ENCODE results near the gene PSD4.

The PSD4 gene

DNA sequence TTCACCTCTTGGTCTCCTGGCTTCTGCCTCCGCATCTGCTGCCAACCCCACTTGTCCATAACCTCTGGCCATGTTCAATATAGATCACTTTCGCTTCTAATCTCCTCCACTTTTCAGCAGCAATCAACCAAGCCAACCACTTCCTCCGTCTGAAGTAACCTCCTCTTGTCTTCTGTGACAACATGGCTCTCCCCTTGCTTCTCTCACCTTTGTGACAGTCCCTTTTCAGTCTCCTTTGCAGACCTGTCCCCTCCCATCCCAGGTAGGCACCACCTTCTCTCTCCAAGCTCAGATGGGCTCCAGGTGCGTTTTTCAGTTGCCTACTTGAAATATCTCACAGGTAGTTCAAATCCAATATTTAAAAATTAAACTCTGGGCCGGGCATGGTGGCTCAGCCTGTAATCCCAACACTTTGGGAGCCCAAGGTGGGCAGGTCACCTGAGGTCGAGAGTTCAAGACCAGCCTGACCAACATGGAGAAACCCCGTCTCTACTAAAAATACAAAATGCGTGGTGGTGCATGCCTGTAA is 4.7 kb upstream of the PSD4 start:
- no peak for DNase-seq

DNA sequence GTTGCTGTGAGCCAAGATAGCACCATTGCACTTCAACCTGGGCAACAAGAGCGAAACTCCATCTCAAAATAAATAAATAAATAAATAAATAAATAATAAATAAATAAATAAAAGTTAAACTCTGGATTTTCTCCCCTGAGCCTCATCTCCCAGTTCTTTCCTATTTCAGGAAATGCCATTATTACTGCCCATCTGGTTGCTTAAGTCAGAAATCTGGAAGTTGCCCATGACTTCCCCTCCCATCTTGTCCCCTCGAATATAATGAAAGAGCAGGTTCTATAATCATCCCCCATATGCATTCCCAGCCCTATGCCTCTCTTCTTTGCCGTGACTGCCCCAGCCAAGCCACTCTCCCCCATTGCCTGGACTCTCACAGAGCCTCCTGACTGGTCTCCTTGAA is 4.2 kb upstream of the PSD4 start:
- no peak for DNase-seq

DNA sequence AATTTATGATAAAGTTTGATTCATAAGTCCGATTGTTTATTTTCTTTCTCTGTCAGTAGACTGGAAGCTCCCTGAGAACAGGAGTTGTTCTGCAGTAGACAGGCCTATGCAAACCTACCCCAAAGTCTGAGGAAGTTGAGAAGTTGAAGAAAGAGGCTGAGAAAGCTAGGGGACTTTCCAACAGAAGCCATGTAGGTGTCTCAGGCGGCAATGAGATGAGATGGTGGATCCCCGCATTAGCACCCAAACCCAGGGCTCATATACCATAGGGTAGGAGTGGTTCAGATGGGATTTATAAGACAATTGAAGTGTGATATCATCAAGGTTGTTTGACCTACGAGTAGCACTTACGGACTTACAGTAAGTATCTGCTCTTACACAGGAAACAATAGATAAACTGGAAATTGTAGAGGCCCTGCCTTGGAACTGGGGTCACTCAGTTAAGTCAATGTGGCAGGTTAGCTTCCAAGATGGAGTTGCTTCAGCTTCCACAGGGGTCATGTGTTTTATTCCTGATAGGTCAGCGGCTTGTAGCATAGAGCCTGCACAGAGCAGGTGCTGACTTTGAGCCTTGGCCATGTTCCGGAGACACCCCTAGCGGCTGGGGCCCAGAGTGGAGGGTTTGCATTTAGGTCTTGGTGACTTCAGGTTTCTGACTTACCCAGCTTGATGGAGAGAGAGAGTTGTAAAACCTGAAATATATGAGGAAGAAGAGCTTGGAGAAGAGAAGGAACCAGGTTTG is 2.3 kb upstream of the PSD4 start:
- DNase-seq: no peak

DNA sequence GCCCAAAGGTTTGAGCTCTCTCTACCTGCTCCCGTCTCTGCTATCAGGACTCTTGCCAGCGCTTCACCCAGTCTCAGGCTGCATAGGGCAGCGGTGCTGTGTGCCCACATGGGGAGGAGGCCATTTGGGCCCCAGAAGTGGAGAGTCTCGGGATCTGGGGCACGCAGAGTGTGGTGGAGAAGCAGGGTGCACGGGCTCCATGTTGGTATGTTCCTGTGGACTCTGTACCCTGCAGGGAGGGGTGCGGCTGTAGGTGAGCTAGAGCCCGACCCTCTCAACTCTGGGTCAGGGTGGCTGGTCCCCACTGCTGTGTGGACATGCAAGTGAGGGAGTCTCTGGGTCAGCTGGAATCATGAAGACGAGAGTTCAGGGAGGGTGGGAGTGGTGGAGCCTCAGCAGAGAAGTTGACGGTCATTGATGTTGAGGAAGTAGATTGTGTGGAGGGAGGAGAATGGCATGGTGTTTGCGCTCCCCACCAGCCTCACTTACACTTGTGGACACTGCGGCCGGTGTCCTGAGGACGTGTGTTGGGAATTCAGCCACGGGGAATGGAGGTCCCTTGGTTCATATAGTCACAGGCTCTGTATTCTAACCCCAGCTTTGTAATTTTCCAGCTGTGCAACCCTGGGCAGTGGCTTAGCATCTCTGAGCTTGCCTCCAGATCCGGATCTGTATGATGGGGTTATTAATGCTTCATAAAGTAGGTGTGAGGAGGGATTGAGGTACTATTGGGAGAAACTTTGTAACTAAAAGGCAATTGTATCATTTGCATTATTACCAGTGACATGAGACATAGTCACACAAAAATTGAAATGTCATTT is 840 bp upstream of the PSD4 start:
- no peak for DNase-seq

DNA sequence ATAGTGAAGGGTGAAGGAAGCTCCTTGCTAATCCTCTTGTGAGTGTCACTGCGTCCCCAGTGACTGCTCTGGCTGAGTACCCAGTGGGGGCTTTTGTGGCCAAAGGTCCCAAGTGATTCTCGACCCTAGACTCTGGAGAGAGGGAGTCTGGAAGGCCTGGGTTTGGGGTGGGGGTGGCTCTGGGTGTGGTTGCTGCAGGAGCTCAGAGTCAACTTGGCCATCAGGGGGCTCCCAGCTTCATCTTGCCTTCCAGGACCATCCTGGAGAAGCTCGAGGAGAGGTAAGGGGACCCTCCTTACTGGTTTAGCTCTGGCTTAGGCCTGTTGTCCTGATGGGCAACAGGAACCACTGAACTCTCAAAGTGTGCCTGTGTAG is 592 bp downstream of the PSD4 start:
- no peak for DNase-seq

DNA sequence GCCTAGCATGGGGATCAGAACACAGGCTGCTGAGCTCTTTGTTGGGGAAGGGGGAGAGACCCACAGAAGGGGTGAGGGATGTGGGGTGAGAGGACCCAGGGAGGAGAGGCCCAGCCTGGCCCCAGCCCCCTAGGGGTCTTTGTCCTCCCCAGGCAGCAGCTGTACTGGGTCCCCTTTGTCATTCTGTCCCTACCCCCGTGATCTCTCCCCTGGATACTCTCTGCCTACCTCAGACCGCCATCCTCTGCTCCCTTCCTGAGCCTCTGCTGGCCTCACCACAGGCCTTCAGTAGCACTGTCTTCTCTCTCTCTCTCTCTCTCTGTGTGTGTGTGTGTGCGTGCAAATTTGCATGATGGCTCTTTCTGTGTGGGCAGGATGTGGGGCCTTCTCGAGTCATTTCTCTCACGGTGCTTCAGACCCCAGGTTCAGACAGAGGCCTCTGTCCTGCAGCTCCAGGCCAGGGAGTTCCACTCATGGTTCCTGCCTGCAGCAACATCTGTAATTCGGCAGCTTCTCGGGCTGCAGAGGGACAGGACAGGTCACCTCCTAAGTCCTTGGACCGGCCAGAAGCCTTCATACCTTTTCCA is 1.4 kb downstream of the PSD4 start:
- peak; percentile 45 for DNase-seq

DNA sequence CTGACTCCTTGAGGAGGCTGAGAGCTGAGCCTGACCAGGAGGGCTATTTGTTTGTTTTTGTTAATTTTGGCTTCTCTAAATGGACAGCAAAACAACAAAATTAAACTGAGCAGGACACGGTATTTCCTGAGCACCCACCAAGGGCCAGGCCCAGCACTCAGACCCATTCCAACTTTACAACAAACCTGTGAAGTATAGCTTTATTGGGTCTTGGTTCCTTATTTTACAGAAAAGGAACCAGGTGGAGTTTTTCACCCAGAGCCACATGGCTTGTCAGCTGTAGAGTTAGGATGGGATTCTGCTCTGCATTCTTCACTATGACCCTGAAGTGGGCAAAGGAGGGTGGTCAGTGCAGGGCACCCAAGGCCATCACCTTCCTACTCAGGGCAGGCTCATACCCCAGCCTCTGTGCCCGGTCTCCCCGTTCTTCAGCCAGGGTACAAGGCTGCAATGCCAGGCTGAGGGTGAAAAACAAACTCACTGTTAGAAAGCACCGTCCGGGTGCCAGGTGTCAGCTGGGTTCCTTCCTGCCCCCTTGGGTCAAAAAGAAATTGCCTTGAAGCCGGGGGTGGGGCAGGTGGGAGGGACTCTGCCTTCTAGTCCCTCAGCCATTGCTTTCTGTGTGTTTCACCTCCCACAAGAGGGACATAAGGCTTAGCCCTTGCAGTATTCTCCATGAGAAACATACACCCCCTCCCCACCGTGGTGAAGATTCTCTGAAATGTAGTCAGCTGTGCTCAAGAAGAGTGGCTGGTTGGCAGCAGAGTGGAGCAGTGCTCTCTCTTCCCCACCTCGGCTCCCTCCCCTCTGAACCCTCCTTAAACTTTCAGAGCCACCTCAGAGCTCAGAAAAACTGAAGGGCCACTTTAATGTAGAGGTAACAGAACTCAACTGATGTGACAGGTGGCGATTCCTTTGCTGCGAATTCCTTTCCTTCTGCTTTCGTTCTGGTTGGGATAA is 2.2 kb downstream of the PSD4 start:
- no peak for DNase-seq

DNA sequence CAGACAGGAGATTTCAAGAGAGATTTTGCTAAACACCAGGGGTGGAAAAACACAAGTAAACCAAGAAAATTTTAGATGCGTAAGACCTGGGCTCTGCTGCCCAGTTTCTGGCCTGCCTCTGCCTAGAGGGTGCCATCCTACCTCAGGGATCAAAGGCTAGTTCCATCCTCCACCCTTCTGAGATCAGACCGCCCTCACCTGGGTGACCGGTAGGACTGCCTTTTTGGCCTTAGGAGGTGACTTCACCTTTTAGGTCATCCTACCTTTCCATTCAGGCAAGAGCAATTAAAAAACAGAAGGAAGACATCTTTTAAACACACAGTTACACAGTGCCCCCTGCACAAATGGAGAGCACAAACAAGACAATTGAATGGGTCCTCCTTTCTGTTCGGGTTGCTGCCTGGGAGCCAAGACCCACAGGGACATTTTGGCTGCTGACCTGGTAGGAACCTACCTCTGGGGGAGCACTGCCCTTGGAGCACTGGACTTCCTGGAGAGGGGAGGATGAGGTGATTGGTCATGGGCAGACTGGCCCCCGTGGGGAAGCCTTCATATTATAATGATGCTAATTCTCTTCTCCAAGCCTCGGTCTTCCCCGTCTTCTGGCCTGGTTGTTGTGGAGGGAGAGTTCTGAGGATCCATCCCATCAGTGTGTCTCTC is 3.1 kb downstream of the PSD4 start:
- no peak for DNase-seq

DNA sequence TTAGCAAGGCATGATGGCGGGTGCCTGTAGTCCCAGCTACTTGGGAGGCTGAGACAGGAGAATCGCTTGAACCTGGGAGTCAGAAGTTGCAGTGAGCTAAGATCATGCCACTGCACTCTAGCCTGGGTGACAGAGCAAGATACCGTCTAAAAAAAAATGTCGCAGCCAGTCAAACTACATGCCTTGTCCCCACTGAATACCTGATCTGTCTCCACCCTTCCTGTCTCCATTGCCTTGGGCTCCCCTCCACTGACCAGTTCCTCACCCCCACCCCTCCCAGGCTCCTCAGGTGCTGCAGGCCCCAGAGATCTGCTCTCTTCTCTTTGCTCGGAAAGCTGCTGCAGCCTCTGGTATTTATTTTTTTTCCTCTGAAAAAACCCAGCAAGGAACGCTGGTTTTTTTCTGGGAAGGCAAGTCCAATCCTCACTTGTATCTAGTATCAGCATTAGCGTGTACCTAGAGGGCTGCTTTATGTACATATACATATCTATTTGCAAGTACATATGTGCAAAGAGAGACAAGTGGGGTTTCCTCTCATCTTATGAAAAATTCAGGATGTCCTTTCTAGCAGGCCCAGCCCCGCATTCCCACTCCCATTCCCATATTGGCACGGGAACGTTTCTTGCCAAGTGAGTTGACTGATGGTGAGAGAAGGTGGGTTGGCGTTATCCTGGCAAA is 4.4 kb downstream of the PSD4 start:
- no peak for DNase-seq

DNA sequence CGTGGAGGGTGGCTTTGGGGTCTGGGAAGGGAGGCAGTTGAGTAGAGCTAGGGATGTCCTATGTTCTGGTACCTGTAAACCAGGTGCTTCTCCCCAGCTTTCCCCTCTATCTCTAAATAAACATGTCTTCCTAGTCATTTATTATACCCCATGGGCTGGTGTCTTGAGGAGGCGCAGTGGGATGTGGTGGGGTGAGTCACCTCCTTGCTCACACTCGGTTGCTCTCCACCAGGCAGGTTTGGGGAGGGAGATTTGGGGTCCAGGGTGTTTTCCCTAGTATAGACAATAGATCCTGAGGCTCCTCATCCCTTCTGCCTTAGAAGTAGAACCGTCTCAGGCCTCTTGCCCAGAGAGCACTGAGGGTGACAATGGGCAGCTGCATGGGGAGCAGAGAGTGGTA is 5.1 kb downstream of the PSD4 start:
- DNase-seq: no peak

DNA sequence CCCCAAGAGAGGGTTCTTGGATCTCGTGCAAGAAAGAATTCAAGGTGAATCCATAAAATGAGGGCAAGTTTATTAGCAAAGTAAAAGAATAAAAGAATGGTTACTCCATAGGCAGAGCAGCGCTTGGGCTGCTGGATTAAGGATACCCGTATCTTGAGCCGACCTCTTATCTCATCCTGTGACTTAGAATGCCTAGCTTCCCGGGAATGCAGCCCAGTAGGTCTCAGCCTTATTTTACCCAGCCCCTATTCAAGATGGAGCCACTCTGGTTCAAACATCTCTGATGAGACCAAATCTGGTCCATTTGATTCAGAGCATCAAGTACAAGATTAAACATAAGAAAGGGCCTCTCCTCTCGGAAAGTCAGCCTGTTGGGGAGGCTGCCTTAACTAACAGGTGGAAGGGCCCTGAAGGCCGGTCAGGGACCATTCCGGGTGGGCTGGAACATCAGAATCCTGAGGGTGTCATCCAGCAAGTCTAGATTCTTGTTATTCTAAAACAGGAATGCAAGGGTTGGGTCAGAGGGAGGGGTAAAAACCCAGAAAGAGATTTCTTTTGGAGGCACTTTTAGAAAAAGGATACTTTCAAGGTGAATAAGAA is 5.8 kb downstream of the PSD4 start:
- DNase-seq: no peak

DNA sequence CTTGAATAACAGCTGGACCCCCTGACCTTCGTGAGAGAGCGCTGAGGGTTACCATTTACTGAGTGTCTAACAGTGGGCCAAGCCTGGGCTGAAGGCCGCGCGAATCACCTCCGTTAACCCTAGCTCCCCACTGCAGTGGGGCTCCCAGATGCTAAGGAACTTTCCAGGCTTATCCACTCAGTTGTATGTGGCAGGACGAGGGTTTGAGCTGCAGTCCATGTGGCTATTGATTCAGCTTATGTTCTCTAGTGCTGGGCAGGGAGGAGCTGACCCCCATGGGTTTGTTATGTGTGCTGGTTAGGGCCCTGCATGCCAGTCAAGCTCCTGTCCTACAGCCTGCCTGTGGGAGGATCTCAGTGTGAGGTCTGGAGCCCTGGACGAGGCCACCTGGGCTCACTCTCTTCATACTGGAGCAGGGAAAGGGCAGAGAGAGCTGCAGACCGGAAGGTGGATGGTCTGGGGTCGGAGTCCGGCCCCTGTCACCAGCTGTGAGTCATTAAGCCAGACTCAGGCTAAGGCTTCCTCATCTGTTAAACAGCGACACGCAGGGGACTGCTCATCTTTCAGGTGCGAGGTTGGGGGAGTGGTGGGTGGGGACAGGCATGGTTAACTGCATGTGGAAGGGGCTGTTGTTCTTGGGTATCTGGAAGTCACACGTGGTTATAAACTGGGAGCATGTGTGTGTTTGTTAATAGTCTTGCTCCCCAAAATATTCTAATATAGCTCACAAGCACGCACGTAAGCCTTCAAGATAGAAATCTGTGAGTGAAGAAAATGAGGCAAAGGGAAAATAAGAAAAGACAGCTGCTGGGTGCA is 6.6 kb downstream of the PSD4 start:
- DNase-seq: no peak

DNA sequence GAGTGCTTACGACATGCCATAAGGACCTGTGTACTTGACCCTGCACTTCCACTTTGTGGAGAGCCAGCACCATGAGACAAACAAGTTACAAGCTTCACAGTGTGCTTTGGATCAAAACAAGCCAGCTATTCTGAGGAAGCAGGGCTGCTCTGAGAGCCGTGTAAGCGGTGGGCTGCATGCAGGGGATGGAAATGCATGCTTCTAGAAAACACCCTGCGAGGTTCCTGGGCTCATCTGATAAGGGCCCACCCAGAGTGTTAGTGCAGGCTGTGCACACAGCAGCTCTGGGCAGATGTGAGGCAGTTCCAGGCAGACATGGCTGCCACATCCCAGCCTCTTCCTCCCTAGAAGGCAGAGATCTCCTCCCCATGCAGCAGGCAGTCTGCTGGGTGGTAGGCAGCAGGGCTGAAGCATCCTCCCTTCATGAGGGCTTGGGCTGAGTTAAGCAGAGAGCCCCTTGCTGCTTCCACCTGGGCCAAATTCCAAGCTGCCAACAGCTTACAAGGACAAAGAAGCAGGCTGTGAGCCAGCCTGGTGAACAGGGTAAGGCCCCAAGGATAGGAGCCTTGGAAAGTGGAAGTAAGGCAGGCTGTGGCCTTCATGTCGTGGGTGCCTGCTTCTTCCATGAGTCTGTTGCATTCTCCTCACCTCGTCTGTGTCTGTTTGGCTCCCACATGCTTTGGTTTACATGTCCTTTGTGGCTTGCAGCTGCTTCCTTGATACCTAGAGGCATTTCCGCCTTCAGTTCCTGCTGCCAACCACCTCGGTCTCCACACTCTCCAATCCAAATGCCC is 7.7 kb downstream of the PSD4 start:
- no peak for DNase-seq

DNA sequence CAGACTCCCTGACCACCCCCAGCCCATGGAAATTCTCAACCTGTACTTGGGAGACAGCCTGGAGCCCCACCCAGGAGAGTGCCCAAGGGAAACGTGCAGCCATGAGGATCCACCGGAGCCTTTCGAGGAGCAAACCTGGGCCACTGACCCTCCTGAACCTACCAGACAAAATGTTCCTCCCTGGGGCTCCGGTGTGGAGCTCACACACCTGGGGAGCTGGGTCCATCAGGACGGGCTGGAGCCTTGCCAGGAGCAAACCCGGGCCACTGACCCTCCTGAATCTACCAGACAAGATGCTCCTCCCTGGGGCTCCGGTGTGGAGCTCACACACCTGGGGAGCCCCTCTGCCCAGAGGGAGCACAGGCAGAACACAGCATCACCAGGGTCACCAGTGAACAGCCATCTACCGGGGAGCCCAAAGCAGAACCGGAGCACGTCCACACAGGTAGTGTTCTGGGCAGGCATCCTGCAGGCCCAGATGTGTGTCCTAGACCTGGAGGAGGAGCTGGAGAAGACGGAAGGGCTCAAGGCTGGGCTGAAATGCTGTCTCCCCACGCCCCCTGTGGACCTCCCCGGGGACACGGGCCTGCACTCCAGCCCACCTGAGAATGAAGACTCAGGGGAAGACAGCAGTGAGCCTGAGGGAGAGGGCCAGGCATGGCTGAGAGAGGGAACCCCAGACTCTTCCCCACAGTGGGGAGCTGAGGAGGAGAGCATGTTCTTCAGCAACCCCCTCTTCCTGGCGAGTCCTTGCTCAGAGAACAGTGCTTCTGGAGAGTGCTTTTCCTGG is 8.9 kb downstream of the PSD4 start:
- no peak for DNase-seq

DNA sequence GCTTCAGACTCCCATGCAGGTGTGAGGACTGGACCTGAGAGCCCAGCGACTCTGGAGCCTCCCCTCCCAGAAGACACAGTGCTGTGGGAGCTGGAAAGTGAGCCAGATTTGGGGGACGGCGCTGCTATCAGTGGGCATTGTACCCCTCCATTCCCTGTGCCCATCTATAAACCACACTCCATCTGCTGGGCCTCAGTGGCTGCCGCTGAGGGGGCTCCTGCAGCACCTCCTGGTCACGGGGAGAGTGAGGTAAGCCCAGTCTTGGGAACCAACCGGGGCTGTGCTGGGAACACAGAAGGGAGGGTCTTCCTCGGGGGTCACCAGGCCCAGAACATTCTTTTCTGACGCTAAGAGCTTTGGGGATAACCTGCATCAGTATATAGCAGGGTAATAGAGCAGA is 9.5 kb downstream of the PSD4 start:
- no peak for DNase-seq

DNA sequence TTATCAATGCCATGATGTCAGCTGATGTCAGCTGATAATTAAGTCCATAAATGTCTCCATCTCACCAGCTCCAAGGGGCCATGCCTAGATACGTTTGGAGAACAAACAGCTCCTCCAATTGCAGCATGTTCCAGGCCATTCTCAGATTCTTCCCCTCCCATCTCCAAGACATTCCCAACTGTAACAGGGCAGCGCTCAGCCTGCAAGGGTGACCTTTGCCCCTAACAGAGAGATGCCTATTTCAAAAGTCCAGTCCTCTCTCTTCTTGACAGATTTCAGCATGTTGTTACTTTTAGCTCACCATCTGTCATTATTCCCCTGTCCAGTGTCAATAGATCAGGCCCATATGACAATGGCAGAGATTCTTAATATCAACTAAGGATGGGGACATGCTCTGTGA is 9.9 kb downstream of the PSD4 start:
- DNase-seq: no peak

DNA sequence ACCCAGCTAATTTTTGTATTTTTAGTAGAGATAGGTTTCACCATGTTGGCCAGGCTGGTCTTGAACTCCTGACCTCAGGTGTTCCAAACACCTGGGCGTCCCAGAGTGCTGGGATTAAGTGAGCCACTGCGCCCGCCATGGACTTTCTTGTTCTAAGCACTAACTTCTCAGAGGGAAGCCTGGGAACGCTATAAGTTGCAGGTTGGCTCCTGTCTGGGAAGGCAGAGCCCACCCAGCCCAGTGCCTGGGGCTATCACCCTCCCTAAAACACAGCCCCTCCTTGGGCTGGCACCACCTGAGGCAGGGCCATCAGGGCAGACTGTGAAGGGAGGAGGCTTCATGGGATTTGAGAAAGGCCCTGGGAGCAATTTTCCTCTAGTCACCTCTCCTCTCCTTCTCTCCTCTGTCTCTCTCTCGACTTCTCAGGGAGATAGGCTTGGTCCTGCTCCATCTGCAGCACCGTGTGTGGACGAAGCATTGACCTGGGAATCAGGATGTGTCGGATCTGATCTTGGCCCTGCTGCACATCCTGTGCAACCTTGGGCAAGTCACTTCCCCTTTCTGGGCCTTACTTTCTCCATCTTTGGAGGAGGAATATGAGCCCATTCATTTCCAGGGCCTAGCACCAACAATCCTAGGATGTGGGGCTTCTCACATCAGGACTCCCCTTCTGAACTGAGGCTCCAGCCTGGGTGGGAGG is 10.9 kb downstream of the PSD4 start:
- DNase-seq: no peak

All from effector CD4-positive, alpha-beta T cell (primary cell).